Measurements from ENCODE around the gene OR6F1.
A peak's percentile ranks its signal among the peaks of the same experiment; 100 is the strongest.

The OR6F1 gene

DNA sequence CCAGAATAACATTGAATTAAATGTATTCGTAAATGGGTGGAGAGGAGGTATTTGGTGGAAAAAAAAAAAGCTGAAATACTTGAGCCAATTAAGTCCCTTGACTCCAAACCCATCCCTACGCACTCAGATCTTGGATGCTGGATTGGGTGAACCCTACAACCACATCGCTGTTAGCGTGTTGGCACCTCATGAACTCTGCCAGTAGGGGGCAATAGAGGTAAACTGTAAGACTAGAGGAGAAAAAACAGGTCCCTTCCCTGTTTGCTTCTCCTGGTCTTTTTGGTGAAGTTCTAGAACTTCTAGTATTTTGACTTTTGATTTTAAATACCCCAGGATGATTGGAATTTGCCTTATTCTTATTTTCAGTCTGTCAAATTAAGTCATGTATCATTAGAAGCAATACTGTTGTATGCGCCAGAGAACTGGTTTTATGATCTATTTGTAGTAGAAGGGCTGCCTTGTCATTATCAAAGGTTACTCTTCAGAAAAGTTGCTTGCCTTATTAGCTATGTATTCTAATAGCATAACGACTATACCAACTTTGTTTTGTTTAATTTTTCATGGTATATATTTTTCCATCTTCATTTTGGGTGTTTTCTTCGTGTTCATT is 35.1 kb downstream of the OR6F1 start:
- H3K9me3 Mint-ChIP-seq = no peaks in the 10 kb centered on the region
- no peak overlapping the region for H3K4me3 Mint-ChIP-seq
- no peaks in the 10 kb centered on the region for H3K36me3 Mint-ChIP-seq
- no peak overlapping the region for H3K27ac Mint-ChIP-seq
- ATAC-seq (replicated peaks) (peak; percentile 71 to 72), DNase-seq (peak; percentile 8)
- H3K4me1 Mint-ChIP-seq = no peaks in the 10 kb centered on the region
- H3K27me3 Mint-ChIP-seq = peaks cover 0 to 3% of the 10 kb centered on the region in 2 donors

DNA sequence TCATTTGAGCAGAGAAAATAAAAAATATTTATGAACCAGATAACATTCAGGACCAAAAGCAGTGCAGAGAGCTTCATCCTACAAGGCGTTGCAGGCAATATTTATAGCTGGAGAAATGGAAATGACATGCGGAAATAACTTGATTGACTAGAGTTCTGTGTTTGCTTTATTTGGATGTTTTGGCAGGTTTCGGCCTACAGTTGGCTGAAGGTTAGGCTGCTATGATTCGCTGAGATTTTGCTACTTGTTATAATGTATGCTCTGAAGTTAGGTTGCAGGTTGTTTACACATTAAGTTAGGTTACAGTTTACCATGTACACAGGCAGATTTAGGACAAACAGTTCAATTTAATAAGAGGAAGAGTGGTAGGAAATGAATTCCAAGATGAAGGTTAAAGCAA is 36.3 kb downstream of the OR6F1 start:
- H3K27me3 Mint-ChIP-seq = peaks cover 0 to 3% of the 10 kb centered on the region in 2 donors
- DNase-seq = no peak
- H3K9me3 Mint-ChIP-seq = no peaks in the 10 kb centered on the region

DNA sequence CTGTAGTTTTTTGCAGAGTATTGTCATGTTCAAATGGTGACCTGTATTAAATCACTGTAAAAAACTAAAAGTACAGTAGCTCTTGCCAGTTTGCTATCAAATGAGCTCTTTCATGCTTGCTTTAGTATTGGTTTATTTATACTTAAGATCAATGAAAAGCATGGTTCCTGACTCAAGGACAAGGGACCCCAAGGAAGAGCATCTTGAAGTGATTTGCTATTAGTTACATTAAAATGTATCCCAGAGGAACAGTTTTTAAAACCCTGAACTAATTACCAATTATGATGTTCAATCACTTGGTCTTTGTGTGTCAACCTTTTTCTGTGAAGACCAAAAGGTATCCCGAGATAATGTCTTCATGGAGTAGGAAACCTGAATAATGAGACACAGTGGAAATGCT is 36.8 kb downstream of the OR6F1 start, which contains the start of gene OR13G1:
OR13G1 (minus strand) TSS at position 101 of the 400 bp plus-strand sequence. CDS start 6,698 bp downstream, outside the sequence.
- Mint-ChIP-seq H3K36me3 (no peaks in the 10 kb centered on the region), H3K27me3 (peaks cover 0 to 3% of the 10 kb centered on the region in 2 donors), H3K27ac (no peak within 1 kb of the TSS), H3K9me3 (no peaks in the 10 kb centered on the region), H3K4me3 (no peak within 1 kb of the TSS), H3K4me1 (no peaks in the 10 kb centered on the region)
- no peak for DNase-seq
- ATAC-seq (replicated peaks) = no peak

More for the DNA sequence above, 36.3 kb downstream of the OR6F1 start:
- Mint-ChIP-seq H3K36me3 (no peaks in the 10 kb centered on the region), H3K4me3 (no peak overlapping the region), H3K4me1 (no peaks in the 10 kb centered on the region), H3K27ac (no peak overlapping the region)
- ATAC-seq (replicated peaks) = no peak

DNA sequence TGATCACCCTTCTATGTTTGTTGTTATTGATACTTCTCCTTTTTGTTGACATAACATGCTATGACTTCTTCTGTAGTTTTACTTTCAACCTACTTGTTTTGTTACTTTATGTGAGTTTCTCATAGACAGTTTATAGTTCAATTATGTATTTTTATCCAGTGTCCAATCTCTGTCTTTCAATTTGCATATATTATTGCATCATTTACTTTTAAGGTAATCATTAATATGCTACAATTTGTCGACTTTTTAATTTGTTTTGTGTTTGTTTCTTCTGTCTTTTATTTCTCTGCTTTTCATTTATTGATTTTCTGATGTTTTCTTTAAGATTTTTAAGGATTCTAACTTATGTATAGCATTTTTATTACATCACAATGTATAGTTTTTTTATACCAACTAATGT is 47.2 kb downstream of the OR6F1 start:
- ATAC-seq (replicated peaks) (no peak), DNase-seq (no peak)
- Mint-ChIP-seq H3K9me3 (peaks cover 4 to 6% of the 10 kb centered on the region in 2 donors), H3K27ac (no peak overlapping the region), H3K27me3 (no peaks in the 10 kb centered on the region), H3K4me3 (no peak overlapping the region), H3K36me3 (peaks cover 0 to 5% of the 10 kb centered on the region in 2 donors), H3K4me1 (no peaks in the 10 kb centered on the region)
